DOHH2 (cell line): ENCODE measurements around the gene LRGUK.

ENCODE experiments used
- EZH2phosphoT487 ChIP-seq: fragments of 200-600 bp; sonication (generic); IDR thresholded peaks from 2 replicates; pipeline ENCODE4 v1.6.1; 2017; ENCODE audit warnings: borderline replicate concordance, mild to moderate bottlenecking, antibody characterized with exemption, low read length, moderate library complexity, mixed read lengths
- TF ChIP-seq, protein P1 (sequence below): fragments of 200-600 bp; sonication (generic); IDR thresholded peaks from one replicate; pipeline ENCODE4 v1.5.1; 2014; ENCODE audit warnings: antibody characterized with exemption, mild to moderate bottlenecking, low read depth, low read length; ENCODE audit not compliant: poor library complexity, severe bottlenecking

DNA sequence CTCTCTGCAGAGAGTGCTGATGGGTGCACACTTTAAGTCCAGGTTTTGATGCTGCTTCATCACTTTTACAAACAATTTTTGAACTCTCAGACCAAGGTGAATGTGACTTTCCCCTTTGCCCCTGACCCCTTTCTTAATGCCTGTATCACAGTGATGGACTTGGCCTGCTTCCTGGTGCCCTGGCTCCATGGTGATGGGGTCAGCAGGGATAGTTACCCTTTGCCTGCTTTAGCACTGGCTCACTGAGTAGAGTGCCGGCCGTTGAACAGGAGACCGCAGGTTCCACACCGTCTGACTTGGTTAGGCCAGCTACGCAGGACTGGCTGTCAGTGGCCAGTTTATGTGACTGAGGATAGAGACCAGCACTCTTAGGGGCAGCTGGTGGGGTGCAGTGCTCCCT, 40.1 kb downstream of the LRGUK start:
- TF ChIP-seq, protein P1, sequence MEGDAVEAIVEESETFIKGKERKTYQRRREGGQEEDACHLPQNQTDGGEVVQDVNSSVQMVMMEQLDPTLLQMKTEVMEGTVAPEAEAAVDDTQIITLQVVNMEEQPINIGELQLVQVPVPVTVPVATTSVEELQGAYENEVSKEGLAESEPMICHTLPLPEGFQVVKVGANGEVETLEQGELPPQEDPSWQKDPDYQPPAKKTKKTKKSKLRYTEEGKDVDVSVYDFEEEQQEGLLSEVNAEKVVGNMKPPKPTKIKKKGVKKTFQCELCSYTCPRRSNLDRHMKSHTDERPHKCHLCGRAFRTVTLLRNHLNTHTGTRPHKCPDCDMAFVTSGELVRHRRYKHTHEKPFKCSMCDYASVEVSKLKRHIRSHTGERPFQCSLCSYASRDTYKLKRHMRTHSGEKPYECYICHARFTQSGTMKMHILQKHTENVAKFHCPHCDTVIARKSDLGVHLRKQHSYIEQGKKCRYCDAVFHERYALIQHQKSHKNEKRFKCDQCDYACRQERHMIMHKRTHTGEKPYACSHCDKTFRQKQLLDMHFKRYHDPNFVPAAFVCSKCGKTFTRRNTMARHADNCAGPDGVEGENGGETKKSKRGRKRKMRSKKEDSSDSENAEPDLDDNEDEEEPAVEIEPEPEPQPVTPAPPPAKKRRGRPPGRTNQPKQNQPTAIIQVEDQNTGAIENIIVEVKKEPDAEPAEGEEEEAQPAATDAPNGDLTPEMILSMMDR: no peak
- TF ChIP-seq EZH2phosphoT487: no peak
